NCI-H1694 (cell line): ENCODE measurements around the gene RAD51B.
"Not testable (repeated sequence)": the region's sequence is repeated elsewhere in the genome, so short reads cannot be mapped to it uniquely, and the experiment has no call there.

Experiments
- DNase-seq: peaks from one replicate; lab custom pipeline; 2025; lab: John Stamatoyannopoulos, UW

Gene RAD51B

GRCh38 chr14:68028075-68028474 lies 208.5 kb downstream of the RAD51B start:
- DNase-seq, result no peak

- DNase-seq, result not testable (repeated sequence)
Measured at GRCh38 chr14:68031011-68031410, 211.4 kb downstream of the RAD51B start.

- DNase-seq, result no peak
Measured at GRCh38 chr14:68032154-68032553, 212.6 kb downstream of the RAD51B start.

- no peak for DNase-seq
Measured at GRCh38 chr14:68033336-68033932, 213.9 kb downstream of the RAD51B start.

GRCh38 chr14:68034896-68035295 lies 215.3 kb downstream of the RAD51B start:
- DNase-seq, result no peak

GRCh38 chr14:68036202-68036601 lies 216.6 kb downstream of the RAD51B start:
- DNase-seq, result no peak

- no peak for DNase-seq
Measured at GRCh38 chr14:68039593-68039992, 220.0 kb downstream of the RAD51B start.

GRCh38 chr14:68040633-68041369 lies 221.2 kb downstream of the RAD51B start:
- DNase-seq, result no peak

- DNase-seq, result no peak
Measured at GRCh38 chr14:68041876-68042354, 222.3 kb downstream of the RAD51B start.

- no peak for DNase-seq
Measured at GRCh38 chr14:68042586-68043210, 223.1 kb downstream of the RAD51B start.

GRCh38 chr14:68043752-68044151 lies 224.2 kb downstream of the RAD51B start:
- no peak for DNase-seq

- no peak for DNase-seq
Measured at GRCh38 chr14:68047906-68048305, 228.3 kb downstream of the RAD51B start.

- not testable (repeated sequence) for DNase-seq
Measured at GRCh38 chr14:68048815-68049214, 229.2 kb downstream of the RAD51B start.

GRCh38 chr14:68050177-68050576 lies 230.6 kb downstream of the RAD51B start:
- DNase-seq, result no peak

GRCh38 chr14:68051146-68051545 lies 231.6 kb downstream of the RAD51B start:
- DNase-seq, result no peak

- DNase-seq, result no peak
Measured at GRCh38 chr14:68060198-68060597, 240.6 kb downstream of the RAD51B start.

- DNase-seq, result no peak
Measured at GRCh38 chr14:68062651-68063050, 243.1 kb downstream of the RAD51B start.

GRCh38 chr14:68065322-68065721 lies 245.7 kb downstream of the RAD51B start:
- DNase-seq, result no peak

- no peak for DNase-seq
Measured at GRCh38 chr14:68074765-68075381, 255.3 kb downstream of the RAD51B start.

GRCh38 chr14:68075382-68076029 lies 255.9 kb downstream of the RAD51B start:
- DNase-seq, result no peak

GRCh38 chr14:68076451-68076850 lies 256.9 kb downstream of the RAD51B start:
- DNase-seq, result no peak
